ENCODE measurements around the gene TRIL.

- TF ChIP-seq CTCF (IDR thresholded peaks at IDR 0.05), result no peak
- TF ChIP-seq POLR2A (IDR thresholded peaks at IDR 0.05), result no peak
Measured at GRCh38 chr7:28984217-28984616, 26.1 kb upstream of the TRIL start.
